GM19351 (cell line): ENCODE measurements around the gene ZNRF1.

Source experiments
- ATAC-seq: cut with Tn5 transposase; IDR thresholded peaks from one replicate; pipeline ENCODE4 v1.9.1; 2021; ENCODE audit warnings: mild to moderate bottlenecking, moderate library complexity; ENCODE audit not compliant: unreplicated experiment

ZNRF1 gene

GRCh38 chr16:75095204-75095621, 96.4 kb downstream of the ZNRF1 start:
- ATAC-seq: no peak

DNA sequence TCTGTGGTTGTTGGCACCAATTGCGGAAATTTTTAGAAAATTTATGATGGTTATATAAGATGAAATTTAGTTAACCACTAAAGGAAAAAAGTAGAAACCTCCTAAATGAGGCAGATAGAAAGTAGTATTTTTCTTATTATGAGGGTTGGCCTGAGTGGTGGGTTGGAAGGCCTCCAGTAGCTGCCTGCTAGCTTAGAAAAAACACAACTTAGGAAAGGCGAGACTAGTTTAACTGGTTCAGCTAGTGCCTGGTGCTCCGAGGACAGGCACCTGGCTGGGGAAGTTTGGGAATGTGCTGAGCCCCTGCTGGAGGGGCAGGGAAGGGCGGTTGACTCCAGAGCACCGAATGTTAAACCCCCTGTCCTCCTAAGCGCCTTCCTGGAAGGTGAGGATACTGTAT, 97.8 kb downstream of the ZNRF1 start:
- no peak for ATAC-seq

GRCh38 chr16:75097191-75097761, 98.5 kb downstream of the ZNRF1 start:
- no peak for ATAC-seq

GRCh38 chr16:75097941-75098901, 99.4 kb downstream of the ZNRF1 start:
- peak; percentile 76 for ATAC-seq

- ATAC-seq: no peak
Measured at GRCh38 chr16:75099075-75099667, 100.3 kb downstream of the ZNRF1 start.

DNA sequence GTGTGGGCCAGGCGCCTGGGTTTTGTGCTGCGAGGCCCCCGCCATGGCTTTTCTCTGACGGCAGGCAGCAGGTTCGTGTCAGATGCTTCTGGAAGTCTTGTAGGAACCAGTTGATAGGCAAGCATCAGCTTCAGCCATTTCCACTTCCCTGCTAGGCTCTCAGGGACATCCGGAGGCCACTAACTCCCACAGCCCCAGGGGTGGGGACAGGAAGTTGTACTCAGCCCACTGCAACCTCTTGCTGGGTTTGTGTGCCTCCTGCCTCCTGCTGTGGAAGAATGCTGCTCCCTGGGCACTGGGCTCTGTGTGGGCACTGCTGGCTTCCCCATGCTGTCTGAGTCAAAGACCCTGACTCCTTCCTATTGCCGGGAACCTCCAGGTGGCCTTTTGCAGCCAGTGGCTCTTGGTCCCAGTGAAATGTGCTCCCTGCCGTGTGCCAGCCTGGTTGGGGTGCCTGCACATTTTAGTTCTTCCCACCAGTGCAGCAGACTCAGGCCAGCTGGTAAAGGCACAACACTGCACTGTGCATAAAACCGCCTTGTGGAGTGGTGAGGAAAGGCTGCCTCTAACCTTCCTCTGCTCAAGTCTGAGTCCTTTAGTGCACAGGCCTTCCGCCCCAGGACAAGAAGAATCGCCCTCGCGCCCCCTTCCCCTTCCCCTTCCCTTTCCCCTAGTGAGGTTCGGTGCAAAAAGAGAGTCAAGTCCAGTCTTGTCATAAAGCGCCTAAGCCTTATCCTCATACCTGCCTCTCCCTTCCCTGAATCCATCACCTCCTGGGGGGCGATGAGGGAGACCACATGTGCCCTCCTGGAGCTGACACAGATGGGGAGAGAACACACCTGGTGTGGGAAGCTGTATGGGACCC, 101.1 kb downstream of the ZNRF1 start:
- ATAC-seq: no peak

GRCh38 chr16:75100603-75100990, 101.8 kb downstream of the ZNRF1 start:
- no peak for ATAC-seq

DNA sequence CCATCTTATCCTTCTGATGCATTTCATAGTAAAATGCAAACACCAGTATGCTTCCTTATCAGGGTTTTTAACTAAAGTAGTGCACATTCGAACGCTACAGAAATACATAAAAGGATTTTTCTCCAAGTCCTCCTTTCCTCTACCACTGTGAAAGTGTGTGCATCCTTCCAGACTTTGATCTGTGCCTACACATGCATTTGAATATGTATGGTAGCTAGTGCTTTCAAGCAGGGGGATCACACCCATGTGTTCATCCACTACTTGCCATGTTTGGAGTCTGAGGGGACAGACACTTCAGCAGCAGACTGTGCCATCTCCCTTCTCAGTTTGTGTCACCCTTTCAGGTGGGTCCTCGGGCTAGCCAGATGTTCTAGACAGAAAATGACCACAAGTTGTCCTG, 102.8 kb downstream of the ZNRF1 start:
- no peak for ATAC-seq

DNA sequence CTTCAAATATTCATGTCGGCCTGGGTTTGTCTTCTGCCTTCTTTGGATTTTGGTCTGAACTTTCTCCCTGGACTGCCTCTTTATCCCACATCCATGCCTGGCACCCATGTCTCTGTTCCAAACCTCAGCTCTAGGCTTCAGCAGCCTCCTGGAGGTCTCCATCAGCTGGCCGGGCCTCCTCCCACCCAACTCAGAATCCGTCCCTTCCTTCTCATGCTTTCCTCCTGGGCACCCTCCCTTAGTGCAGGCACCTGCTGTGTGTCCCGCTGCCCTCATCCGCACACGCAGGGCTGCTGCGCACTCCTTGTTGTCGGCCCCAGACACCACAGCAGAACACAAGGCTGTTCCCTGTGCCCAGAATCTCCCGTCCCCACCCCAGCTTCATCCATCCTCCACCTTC, 103.8 kb downstream of the ZNRF1 start:
- ATAC-seq: no peak

GRCh38 chr16:75103994-75104393, 105.2 kb downstream of the ZNRF1 start:
- ATAC-seq: no peak

DNA sequence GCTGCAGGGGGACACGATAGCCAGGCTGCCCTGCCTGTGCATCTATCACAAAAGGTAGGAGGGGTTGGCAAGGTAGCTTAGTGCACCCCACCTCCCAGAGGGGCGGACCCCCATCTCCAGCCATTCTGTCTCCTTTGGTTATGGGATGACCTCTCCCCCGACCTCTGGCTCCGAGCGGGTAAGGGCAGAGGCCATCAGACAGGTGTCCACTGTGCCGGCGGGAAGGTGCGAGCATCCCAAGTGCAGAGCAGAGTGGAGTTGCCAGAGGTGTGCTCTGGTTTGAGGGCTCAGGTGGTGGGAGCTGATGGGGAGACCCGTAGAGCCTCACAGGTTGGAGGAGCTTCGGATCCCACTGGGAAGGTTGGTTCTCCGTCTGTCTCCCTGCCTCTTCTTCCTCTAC, 106.0 kb downstream of the ZNRF1 start:
- no peak for ATAC-seq

- no peak for ATAC-seq
Measured at GRCh38 chr16:75105306-75106061, 106.7 kb downstream of the ZNRF1 start.

- ATAC-seq: no peak
Measured at GRCh38 chr16:75106351-75107274, 107.8 kb downstream of the ZNRF1 start.

DNA sequence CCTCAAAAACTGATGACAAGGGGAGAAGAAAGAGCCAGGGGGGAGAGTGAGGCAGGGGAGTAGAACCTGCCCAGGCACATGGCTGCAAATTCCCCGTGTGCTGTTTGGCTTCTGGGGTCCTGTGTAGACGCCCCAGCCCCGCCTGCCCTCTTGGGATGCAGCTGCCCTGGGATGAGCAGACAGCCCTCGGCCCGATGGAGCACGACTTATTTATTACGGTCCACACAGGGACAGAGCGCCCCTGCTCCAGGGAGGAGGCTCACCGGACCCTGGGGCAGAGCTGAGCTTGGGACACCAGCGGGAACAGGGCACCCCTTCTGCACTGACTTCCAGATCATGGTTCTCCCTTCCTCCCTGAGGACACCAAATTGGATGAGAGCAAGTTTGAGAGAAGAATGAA, 108.7 kb downstream of the ZNRF1 start:
- no peak for ATAC-seq

DNA sequence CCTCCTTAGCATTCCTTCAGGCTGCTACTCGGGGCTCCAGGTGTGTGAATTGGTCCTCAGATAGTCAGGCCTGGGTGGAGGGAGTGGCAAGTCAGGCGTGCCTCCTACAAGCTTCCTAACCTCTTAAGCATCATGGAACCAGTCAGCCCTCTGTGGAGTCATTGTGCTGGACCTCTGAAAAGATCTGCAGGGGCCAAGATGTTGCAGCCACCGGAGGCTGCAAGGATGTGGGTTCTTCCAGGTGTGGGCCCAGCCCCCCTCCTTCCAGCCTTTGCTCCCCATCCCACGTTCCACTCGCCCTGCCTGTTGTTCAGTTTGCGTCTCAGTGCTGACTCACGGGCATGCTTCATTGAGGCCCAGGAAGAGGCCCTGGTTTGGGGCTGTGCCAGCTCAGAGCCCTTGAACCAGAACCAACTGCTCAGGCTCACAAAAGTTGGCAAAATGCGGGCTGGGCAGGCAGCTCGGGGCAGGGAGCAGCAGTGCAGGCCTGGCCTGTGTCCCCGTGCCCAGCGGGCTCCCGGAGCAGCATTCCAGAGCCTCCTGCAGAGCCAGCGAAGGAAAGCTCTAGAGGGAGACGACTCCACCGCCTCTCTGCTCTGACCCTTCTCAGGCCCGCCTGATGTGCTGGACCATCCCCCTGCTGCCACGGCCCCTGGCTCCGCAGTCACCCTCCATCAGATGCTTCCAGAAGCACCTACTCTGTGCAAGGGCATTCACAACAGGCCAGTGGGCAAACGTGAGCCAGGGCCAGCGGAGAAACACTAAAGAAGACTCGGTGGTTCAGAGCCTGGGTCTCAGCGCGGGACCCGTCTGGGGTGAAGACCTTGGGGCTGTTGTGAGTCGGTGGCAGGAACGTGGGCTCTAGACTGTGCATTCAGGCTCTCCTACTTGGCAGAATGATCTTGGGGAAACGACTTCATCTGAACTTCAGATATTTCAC, 110.2 kb downstream of the ZNRF1 start:
- no peak for ATAC-seq

DNA sequence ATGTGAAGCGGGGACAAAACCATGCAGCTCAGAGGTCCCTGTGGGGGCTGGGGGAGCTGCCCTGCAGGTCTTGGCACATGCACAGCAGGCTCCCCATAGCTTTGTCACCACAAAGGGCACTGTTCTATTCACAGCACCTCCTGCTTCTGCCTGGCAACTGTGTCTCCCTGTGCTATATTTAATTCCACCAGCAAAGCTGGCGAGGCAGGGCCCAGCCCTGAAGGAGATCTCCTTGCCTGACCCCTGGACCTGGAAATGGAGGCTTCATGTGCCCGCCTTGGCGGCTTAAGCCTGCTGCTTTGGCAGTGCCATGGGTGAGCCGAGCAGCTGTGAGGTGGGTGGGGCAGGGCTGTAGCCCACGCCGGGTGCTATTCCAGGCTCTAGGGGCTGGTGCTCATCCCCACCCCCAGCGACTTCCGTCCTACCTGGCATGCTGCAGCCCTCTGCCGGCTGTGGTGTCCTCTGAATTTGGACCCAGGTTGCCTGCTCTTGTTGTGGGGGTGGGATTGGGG, 111.0 kb downstream of the ZNRF1 start:
- no peak for ATAC-seq

DNA sequence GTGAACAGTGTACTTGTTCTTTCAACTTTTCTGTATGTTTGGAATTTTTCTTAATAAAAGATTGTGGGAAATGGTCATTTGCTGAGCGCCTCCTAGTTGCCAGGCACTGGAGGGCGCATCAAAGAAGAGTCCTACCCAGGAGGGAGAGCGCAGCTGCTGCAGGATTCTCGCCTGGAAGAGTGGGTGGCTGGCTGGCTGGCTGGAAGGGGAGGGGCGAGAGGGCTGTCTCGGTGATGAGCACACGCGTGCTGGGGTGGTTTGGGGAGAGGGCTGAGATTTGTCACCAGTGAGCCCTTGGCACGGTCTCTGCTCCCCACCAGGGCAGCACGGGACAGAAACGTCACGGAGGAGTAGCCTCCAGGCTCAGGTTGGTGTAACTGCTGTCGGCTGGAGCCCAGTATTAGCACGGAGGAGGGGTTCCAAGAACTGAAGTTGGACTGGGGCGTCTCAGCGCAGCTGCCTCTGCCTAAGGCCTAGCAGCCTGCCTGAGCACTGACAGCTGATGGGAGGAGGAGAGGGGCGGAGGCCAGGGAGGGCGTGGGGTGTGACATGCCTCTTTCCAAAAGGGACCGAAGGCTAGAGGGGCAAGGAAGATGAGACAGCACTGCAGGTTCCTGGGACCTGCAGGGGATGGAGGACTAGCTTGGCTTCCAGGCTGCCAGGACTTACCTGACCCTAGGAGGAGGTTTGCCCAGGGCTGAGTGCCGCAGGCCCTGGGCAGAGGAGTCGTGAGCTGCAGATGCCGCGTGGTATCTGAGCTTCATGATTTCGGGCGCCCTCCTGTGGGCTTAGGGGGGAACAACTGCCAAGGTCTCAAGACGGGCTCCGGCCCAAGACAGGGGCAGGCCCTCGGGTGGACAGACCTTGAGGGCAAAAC, 112.1 kb downstream of the ZNRF1 start:
- ATAC-seq: peak; percentile 68
